22Rv1 (cell line): ENCODE measurements around the gene TTF1.
A peak's percentile ranks its signal among the peaks of the same experiment; 100 is the strongest.

Source experiments
- H3K27ac ChIP-seq: fragments of 450-650 bp; 2 replicates; pipeline ENCODE4 v1.5.1; 2017
- ZFX ChIP-seq: fragments of 450-650 bp; IDR thresholded peaks from 2 replicates; pipeline ENCODE4 v1.6.1; 2017; ENCODE audit warnings: antibody characterized with exemption, borderline replicate concordance
- TF ChIP-seq, protein P1 (sequence below): fragments of 450-650 bp; IDR thresholded peaks from 2 replicates; pipeline ENCODE4 v1.5.1; 2017; ENCODE audit warnings: mild to moderate bottlenecking

TTF1 gene

GRCh38 chr9:132413926-132414325, 7.3 kb upstream of the TTF1 start:
- TF ChIP-seq, protein P1, sequence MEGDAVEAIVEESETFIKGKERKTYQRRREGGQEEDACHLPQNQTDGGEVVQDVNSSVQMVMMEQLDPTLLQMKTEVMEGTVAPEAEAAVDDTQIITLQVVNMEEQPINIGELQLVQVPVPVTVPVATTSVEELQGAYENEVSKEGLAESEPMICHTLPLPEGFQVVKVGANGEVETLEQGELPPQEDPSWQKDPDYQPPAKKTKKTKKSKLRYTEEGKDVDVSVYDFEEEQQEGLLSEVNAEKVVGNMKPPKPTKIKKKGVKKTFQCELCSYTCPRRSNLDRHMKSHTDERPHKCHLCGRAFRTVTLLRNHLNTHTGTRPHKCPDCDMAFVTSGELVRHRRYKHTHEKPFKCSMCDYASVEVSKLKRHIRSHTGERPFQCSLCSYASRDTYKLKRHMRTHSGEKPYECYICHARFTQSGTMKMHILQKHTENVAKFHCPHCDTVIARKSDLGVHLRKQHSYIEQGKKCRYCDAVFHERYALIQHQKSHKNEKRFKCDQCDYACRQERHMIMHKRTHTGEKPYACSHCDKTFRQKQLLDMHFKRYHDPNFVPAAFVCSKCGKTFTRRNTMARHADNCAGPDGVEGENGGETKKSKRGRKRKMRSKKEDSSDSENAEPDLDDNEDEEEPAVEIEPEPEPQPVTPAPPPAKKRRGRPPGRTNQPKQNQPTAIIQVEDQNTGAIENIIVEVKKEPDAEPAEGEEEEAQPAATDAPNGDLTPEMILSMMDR: no peak
- no peak overlapping the region for H3K27ac ChIP-seq

GRCh38 chr9:132412089-132412488, 5.4 kb upstream of the TTF1 start:
- no peak overlapping the region for H3K27ac ChIP-seq
- TF ChIP-seq ZFX: no peak
- TF ChIP-seq, protein P1: peak; percentile 34

DNA sequence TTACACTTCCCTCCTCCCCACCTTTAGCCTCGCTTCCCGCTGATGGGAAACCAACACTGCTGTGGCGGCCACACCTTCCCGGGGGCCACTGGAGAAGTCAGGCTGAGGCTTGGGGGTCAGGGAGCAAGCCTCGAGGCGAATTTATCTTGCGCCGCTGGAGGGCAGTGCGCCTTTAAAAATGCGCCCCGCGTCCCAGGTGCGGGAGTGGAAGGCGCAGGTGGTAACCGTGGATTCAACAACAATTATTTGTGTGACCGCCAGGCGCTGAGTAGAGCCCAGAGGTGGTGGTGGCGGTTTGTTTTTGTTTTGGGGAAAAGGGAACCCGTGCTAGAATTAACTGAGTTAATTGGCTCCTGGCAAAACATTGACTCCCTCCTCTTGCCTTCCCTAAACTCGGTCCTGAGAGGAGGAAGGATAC, 4.5 kb upstream of the TTF1 start:
- no peak overlapping the region for H3K27ac ChIP-seq
- no peak for TF ChIP-seq ZFX
- TF ChIP-seq, protein P1: peak; percentile 82

DNA sequence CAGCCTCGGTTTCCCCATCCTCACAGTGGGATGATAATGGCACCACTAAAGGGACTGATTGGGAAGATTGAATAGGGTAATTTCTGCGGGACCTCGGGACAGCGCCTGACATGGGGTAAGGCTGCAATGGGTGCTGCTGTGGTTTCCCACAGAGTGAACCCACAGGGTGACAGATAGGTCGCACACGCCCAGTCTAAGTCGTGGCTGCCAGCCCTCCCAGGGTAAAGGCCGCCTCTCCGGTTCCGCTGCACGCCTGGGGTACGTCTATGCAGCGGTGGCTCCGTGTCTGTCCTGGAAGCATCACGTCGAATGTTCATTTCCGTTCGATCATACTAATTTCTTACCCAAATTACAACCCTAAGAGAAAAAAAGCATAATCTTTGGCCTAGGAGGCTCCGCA, 4.0 kb upstream of the TTF1 start:
- H3K27ac ChIP-seq: no peak overlapping the region
- TF ChIP-seq, protein P1: no peak
- TF ChIP-seq ZFX: no peak

GRCh38 chr9:132409828-132410528, 3.3 kb upstream of the TTF1 start, which contains the start of gene CFAP77:
Gene CFAP77 (plus strand): TSS chr9:132410211. CDS start chr9:132410272, 61 bp downstream.
- H3K27ac ChIP-seq: no peak within 1 kb of the TSS

GRCh38 chr9:132408521-132408920, 1.9 kb upstream of the TTF1 start:
- H3K27ac ChIP-seq: no peak overlapping the region
- TF ChIP-seq ZFX: no peak
- TF ChIP-seq, protein P1: no peak

More at GRCh38 chr9:132409828-132410528, 3.3 kb upstream of the TTF1 start, which contains the start of gene CFAP77:
- TF ChIP-seq, protein P1: no peak
- TF ChIP-seq ZFX: no peak

GRCh38 chr9:132407196-132407595, 556 bp upstream of the TTF1 start:
- no peak overlapping the region for H3K27ac ChIP-seq

More at GRCh38 chr9:132407196-132407595, 556 bp upstream of the TTF1 start:
- TF ChIP-seq, protein P1: no peak
- no peak for TF ChIP-seq ZFX
